Measurements from ENCODE around the gene SYNM.

The SYNM gene

DNA sequence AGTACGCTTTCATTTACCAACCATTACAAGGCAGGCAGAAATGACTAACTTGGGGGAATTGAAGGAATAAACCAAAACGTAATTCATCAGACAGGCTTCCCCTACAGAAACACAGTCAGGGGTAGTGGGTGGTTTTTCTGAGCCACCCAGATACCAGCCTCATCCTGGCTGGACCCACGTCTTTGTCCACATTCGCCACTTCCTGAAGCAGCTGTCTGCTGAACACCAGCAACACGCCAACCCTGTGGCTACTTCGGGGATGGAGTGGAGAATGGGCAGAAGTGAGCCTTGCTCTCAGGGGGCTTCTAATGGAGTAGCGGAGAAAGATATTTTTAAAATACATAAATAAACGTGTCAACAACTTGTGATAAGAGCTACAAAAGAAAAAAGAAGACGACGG lies 40.1 kb downstream of the SYNM start:
- no peak for DNase-seq

GRCh38 chr15:99145778-99146177 lies 40.9 kb downstream of the SYNM start:
- no peak for DNase-seq

GRCh38 chr15:99146661-99147060 lies 41.8 kb downstream of the SYNM start:
- no peak for DNase-seq

DNA sequence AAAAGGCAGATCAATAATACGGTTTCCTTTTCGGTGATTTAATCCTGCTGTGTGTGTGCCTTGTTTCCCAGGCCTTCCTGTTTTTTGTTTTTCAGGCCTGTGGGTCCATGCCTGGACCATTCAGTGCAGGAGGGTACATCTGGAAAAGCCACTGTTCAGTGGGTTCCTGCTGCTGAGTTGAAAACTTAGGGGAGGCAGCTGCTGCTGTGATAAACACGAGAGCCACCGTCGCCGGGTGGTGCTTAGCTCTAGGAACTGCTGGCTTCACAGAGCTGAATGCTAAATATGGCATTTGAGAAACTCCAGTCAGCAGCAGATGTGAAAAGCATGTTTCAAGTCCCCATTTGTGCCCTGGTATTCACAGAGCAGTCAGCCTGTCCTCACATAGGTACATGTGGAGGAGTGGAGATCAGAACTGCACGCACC lies 44.0 kb downstream of the SYNM start:
- no peak for DNase-seq

- no peak for DNase-seq
Measured at GRCh38 chr15:99149366-99149765, 44.5 kb downstream of the SYNM start.

- no peak for DNase-seq
Measured at GRCh38 chr15:99151156-99151555, 46.3 kb downstream of the SYNM start.

DNA sequence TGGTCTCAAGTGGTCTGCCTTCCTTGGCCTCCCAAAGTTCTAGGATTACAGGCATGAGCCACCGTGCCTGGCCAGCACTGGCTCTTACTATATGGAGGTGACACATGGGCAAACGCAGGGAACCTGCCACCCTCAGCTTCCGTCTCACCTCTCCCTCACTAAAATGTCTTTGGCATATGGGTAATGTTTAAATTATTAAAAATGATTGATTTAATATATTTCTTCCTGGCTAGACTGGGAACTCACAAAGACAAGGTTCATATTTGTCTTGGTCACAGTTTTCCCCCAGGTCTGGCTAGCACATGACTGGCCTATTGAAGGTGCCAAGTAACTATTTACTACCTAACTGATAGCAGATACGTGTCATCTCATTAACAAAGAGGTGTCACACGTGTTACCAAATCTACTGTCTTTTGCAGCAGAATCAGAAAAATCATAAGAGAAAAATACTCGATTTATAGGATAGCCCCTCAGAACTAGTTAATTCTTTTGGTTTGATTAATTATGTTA lies 48.2 kb downstream of the SYNM start:
- no peak for DNase-seq

GRCh38 chr15:99154271-99154670 lies 49.4 kb downstream of the SYNM start:
- DNase-seq: no peak

DNA sequence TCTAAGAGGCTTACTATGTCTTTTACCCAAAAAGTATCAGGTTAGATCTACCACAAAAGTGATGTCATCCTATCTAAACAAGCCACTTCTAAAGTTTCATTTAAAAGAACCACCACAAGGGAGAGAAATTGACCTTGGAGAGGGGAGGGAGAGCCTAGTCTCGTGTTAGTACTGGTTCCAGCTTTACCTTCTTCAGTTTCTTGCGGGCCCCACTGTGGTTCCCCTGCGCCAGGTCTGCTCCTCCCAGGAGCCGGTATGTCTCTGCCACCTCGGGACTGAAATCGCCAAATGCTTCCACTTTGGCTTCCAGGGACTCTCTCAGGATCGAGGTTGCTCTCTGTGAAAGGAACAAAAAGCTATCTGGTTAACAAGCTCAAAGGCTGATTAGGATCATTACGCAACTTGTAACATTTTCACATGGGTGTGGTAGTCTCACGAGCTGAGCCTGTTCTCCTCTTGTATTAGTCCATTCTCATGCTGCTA lies 51.1 kb downstream of the SYNM start:
- DNase-seq: no peak

GRCh38 chr15:99157456-99157855 lies 52.6 kb downstream of the SYNM start:
- no peak for DNase-seq

DNA sequence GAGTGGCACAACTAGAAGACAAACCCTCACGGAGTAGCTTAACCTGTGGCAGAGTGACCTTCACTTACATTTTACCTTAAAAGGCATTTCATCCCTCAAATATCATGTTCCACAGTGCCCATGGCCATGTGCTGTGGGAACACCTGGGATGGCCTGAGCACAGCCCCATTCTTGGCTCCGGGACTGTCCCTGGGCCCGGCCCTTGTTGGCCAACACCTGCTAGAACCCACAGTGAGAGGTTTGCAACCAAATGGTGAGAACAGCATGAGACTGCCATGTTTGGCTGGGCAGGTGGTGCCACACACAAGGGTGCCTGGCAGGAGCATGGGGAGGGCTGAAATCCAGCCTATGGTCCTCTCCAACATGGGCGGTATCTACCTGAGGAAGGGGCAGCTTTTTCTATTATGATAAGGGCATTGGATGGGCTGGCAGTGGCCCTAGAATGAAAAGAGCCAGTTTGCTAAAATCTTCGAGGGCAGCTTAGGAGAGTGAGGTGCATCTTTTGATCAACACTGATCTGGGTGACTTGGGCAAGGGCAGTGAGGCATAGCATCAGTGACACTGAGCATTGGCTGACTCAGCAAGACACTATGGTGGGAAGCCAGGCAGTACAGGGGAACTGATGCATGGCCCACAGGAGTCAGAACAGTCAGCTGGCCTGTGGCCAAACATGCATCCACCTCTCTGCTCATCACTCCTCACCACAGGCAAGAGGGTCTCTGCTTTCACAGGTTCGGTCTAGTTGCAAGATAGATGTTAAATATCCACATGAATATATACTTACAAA lies 53.9 kb downstream of the SYNM start:
- DNase-seq: no peak

GRCh38 chr15:99163271-99164062 lies 58.6 kb downstream of the SYNM start:
- DNase-seq: no peak

GRCh38 chr15:99164119-99164518 lies 59.2 kb downstream of the SYNM start:
- DNase-seq: no peak

DNA sequence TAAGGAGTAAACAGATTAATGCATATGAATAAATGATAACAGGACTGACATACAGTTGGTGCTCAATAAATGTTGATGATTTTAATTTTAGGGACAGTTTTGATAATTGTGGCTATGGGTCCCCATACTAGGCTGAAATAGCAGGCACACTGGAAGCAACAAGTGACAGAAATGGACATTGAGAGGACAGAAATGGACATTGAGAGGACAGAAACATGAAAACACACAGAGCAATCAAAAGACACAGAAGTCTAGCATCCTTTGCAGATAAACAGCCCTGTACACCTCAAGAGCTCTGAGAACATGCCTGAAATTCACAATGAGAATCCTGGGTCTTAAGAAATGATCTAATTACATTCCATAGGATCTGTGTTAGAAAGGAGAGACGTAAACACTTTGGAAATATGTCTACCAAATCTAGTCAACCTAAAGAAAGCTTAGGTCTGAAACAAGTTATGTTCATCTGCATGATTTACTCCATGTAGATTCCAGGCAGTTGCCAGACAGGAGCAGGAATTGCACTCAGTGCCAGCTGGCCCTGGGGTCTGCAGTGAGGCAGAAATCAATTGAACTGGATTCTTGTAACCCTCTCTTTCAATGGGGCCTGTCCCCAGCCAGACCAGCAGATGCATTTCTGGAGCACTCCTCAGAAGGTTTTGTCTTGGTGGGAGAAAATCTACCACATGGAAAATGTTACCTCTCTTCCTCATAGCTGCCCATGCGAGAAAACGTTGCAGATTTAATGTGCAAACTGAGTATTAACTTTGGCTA lies 60.3 kb downstream of the SYNM start:
- no peak for DNase-seq

DNA sequence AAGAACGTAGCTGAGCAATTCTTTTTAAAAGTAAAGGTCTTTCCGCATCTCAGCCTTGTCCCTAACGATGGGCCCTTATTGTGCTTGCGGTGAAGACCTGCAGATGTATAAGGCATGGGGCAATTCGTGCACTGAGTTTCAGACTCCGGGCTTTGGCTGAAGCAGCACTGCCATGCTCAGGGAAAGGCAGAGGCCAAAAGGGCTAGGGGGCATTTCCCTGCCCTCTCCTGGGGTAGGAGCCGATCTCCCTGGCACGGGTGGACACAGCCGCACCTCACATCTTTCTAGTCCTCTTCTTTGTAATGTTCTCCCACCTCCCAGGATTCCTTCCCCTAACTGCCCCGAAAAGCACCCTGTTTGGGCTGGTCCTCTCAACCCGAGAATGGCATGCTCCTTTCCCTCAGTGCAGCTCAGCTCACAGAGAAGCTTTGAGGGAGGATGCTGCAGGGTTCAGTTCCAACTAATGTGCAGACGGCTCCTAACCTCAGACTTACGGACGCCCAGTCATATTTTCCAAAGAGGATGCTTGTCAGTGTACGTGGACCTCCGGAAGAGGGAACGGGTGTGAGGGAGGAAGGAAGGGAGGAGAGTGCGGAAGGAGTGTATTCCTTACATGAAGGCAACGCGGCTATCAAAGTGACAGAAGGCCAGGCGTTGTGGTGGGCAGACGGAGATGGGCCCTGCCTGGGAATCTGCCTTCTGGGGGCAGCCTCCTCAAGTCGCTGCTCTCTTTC lies 61.2 kb downstream of the SYNM start:
- DNase-seq: no peak

GRCh38 chr15:99167201-99167600 lies 62.3 kb downstream of the SYNM start:
- DNase-seq: no peak

DNA sequence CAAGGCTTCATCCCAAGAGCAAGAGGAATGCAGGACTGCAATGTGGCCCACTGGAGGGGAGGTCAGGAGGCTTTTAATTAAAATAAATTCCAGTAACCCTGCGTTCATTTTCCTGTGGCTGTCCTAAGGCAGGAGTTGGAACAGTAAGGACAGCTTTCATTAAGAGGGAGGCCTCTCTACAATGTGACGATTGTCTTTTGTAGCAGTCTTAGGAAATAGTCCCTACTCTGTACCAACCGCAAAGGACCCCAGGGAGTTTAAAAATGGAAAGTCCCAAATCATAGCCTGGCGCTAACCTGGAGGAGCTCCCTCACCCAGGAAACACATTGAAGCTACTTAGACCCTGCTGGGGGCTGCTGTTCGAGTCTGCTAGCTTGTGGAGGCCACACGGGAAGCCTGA lies 62.8 kb downstream of the SYNM start:
- no peak for DNase-seq

DNA sequence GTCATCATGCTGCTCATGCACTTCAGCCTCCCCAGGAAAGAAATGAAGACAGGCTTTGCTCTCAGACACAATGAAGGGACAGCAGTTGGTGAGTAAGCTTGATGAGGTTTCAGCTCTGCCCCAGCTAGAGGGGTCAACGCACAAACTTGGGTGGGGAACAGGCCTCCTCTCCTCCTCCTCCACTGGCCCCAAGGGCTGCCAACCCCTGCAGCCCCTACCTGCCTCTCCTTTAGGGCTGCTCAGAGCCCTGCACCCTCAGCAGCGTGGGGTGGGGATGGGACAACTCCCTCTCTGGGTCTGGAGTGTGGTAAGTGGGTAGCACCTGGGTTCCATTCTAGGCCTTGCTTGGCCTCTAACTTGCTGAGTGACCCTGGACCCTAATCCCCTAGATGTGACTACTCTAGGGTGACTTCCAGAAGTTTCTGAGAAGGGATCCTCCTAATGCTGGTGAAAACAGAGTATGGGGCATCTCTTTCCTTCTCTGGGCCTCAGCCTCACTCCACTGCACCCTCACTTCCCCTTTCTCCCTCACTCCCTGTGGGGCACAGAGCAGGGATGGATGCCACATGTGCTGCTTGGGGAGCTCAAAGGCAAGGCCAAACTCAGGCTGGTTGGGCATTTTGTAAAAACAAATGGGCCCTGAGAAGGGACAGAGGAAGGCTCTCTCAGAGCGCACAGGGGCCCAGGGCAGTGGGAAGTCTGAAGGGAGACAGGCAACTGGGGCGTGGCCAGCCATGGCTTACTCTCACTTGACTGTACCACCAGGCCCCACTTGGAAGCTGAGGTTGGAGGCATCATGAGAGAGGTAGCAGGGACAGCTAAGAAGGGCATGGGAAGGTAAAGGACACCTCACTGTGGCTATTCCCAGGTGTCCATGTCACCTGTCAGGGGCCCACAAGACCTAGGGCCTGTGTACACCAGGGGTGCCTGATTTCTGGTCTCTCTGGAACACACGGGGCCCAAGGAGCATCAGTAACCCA lies 64.0 kb downstream of the SYNM start:
- DNase-seq: no peak

DNA sequence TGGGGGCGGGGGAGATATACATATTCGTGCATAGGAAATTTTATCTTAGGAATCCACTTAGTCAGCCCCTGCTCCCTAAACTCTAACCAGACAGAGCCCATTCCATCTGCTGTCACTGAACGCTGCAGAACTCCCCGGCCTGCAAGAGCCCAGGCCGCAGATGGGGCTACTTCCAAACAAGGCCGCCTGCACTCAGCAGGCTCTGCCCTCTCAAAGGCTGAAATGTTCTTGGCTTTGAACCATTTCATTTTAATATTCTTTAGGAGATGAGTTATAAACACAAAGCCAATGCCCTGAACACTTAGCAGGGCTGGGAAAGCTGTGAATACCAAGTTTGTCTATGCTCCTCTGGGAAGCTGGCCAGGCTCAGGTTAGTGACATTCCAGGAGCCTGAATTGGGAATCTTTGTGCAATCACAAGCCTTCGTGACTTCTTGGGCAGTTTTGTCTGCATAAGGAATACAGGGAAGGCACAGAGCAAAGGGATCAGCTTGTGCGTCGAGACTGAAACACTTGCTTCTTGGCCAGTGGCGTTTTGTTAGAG lies 65.0 kb downstream of the SYNM start:
- DNase-seq: no peak

DNA sequence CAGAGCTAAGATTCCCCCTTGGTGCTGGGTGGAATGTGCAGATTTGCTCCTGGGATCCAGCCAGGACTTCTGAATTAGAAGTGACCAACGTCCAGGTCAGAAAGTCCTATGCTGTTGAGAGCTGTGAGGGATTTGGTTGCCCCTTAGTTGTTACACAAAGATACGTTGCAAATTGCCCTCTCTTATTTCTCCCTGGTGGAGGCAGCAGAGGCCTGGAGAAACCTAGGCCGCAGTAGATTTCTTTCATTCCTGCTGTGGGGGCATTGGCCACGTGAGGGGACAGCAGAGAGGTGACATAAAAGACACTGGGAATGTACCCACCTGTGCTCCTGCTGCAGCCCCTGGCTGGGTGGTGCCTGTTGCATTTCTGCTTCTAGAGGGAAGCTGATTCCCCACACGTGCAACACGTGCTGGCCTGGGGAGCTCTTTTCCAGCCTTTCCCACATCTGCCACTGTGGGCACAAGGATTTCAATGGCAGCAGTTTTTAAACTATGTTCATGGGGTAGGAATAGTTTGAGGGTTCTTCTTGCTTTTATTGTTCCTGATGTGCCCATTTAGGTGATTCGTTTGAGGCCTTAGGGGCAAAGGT lies 65.7 kb downstream of the SYNM start:
- DNase-seq: no peak

Data from T1000 (cell line).